GM18861 (cell line): ENCODE data around the gene SIAH3.
"Not testable (repeated sequence)": the region's sequence is repeated elsewhere in the genome, so short reads cannot be mapped to it uniquely, and the experiment has no call there.

Source experiments
- ATAC-seq: cut with Tn5 transposase; IDR thresholded peaks from one replicate; pipeline ENCODE4 v1.9.1; 2021; ENCODE audit not compliant: unreplicated experiment

The SIAH3 gene

DNA sequence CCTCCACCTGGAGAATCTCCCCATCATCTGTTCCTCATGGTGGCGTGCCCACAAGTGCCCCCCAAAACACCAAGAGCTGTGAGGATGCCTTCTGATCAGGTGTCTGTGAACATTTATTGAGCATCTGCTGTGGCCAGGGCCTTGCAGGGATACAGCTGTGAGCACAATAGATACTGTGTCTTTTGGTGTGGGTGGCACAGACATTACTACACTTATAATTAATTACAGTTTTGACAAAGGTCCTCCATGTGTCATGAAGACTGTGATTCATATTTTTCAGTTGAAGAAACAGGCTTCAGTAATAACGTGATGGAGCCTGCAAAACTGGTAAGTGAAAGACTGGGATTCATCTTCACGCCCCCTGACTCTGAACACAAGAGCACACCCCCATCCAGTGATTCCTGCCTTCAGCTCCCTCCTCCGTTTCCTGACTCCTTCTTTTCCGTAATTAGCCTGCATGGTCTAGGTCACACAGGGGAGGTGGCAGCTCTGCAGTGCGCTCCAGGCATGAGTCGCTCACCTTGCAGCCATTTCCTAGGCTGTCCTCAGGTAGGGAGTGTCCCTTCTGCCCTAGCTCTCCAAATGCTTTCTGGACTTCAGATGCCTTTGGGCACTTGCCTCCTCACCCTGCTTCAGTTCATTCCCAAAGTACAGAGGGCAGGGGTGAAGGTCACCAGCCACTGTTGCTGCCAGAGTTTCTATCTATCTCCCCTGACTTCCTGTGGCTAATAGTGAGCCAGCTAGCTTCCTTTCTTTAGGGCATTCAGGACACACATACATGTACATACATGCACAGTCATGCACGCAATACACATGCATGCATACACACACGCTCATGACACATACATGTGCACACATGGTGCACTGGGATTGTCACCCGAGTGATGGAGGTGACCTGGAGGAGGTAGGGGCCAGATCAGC lies 66.5 kb downstream of the SIAH3 start:
- no peak for ATAC-seq

DNA sequence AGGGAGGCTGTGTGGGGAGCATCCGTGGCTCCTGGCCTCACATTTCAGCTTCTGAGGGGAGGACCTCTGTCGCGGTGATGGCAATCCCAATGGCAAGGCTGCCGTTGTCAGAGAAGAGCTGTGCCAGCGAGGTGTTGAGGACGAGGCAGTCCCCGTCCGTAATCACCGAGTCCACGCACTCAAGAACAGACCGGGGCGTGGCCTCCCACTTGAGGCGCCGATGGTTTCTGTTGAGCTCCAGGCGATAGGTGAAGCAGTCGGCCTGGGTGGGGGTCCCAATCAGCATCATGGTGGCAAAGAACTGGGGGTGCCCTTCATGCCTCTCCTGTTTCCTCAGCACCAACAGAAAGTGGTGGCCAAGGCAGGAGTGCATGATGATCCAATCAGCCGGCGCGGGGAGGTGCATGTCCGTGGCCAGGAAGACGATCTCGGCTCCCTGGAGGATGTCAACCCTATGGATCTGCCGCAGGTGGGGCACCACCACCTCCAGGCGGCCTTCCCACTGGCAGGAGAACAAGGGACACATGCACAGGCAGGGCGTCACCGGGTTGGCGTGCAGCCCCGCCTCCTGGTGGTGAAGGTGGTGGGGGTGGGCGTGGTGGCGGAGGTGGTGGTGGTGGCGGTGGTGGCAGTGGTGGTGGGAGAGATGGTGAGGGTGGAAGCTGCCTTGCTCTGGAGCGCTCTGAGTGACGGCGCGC lies 68.1 kb downstream of the SIAH3 start:
- no peak for ATAC-seq

DNA sequence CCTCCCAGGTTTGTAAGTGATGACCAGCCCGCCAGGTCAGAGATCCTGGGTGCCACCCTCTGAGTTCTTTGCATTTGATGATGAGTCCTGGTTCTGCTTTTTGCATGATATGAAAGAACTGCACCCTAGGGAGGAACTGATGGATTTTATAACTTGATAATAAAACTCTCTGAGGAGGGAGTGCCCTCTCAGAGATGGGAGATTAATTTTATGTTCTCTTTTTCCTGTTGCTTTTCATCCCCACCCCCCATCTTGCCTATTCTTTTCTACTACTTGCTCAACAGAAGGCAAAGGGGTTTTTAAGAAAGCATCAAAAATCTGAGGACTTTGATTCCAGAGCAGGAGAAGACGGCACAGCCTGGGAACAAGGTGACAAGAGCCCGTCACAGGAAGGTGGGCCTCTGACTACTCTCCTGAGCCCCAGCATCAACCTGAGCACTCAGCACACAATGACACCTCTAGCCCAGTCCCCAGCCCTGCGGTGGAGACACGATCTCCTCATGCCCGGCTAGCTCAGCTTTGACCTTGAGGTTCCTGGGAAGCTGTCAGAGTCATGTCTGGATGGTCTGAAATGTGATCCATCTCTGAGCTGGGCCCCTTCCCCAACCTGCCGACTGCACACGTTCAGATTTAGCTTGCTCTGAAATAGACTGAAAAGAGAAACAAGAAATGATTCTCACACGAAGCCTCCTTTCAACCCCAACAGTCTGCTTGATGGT lies 69.1 kb downstream of the SIAH3 start:
- ATAC-seq, result no peak

DNA sequence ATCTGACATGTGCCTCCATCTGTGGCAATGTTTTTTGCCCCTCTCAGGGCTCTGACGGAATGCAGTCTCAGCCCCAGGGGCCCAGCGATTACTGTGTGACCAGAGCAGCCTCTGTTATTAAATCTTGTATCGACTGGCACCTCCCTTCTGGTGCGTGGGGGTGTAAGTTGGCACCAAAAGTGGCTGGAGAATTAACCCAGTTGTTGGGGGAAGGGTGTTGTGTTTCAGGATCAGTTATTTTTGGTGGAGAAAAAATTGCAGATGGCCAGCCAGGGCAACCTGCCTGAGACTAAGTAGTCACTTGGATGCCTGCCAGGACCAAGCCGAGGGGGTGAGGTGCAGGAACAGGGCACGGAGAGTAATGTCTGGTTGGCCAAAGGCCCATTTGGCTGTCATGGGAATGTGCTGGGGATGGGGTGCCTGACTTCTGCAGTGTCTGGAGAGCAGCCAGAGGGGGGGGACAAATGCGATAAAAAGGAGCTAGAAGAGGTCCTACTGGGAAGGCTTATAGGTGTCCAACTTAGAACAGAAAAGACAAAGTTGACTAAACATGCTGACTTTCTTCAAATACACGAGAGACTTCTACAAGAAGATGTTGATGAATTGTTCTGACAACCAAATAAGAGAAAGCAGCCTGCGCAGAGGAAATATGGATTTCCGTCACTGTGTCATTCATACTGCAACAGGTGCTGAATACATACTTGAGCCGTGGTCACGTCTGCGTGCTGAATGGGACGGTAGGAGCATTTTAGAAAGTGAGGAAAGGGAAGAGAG lies 69.8 kb downstream of the SIAH3 start:
- no peak for ATAC-seq

DNA sequence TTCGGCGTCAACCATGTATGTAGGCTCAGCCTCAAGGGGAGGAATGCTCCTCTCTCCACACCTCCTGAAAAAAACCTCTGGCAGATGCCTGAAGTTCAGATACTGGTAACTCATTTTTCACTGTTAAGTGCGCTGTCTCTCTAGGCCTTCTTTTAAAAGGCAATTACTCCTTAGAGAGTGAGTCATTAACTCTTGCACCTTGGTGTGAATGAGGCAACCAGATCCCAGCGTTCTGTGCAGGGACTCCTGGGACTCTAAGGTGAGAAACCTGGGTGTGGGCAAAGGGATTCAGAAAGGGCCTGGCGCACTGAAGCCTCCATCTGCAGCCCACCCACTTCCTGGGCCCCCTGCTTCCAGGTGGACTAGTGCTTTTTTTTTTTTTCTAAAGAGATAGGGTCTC lies 71.7 kb downstream of the SIAH3 start:
- ATAC-seq, result no peak

DNA sequence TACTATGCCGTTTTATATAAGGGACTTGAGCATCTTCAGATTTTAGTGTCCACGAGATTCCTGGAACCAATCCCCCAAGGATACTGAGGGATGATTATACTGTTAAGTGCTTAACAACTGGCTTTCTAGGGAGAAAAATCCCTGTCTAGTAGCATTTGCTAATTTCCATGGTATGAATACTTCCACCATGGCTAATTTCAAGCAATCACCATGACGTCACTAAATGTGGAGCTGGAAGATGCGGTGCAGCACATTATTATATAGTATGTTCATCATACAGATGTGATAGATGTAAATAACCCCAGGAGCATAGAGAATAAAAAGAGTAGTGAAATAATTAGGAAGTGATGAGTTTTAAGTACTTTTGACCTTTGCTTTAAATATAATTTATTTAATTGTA lies 72.7 kb downstream of the SIAH3 start:
- ATAC-seq, result no peak

- ATAC-seq, result no peak
Measured at GRCh38 chr13:45776748-45777147, 74.8 kb downstream of the SIAH3 start.

- no peak for ATAC-seq
Measured at GRCh38 chr13:45775401-45775963, 76.1 kb downstream of the SIAH3 start.

DNA sequence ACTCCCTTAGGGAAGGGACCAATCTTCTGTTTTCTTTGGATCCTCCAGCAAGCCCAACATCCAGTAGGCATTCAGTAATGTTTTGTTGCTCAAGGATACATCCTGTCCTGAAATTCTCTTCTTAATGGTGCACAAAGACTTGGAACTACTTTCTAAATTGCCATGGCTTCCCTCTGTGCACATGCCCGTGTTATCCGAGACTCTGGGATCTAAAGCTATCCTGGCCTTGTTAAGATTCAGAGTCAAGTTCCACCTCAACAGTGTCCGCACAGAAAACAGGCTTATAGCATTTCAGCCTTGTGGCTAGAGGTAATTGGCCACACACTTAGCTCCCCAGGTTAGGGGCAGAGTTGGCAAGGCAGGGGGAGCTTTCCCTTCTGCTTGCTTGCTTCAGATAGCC lies 77.6 kb downstream of the SIAH3 start:
- ATAC-seq, result no peak

DNA sequence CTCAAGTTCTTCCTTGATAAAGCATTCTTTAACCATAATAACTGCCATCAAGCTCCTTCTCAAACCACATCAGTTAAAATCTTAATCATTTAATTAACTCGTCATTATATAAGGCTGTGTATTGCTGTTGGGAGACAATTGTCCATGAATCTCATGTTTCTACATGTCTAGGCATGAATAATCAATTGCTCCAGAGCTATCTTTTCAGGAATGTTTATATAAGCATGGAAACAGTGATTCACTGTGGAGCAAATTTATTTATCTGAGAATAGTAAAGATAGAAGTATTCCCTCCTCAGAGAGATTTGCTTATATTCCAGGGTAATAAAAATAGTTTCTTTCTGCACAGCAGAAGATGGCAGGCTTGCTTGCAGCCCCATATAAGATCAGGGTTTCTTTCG lies 78.3 kb downstream of the SIAH3 start:
- no peak for ATAC-seq

GRCh38 chr13:45770886-45771285 lies 80.7 kb downstream of the SIAH3 start:
- no peak for ATAC-seq

- ATAC-seq, result no peak
Measured at GRCh38 chr13:45768656-45769479, 82.7 kb downstream of the SIAH3 start.

- ATAC-seq, result no peak
Measured at GRCh38 chr13:45765464-45765863, 86.1 kb downstream of the SIAH3 start.

DNA sequence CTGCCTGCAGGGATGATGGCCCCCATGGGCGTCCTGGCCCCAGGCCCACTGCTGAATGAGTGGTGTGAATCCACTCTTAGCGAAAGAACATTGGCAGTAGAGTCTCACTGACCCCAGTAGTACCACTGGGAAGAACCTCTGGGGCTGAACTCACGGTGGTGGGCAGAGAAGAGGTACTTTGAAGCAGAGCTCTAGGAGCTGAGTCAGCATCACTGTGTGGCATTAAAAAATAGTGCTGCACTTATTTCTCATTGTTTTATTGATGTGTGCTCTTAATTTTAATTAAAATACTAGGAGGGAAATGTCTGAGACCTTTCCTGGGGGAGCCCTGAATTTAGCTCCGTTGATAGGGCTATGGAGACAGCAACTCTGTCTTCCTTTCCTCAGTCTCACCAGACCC lies 88.1 kb downstream of the SIAH3 start:
- no peak for ATAC-seq

DNA sequence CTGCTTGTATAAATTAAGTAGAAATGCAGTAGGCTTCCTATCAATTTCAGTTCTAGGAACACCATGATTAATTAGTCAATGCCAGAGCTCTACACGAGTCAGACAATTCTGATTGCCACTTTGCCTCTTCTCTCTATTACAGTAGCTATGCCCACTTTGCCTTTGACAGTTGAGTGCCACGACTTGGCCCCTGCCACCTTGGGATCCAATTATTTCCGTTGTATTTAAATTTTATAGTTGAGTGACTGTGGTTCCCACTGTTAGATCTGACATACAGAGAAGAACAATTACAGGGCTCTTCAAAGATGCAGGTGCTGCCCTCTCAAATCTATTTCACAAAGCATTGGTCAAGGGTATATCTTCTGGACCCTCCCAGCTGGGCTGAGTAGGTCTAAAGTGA lies 94.0 kb downstream of the SIAH3 start:
- not testable (repeated sequence) for ATAC-seq

- ATAC-seq, result not testable (repeated sequence)
Measured at GRCh38 chr13:45756498-45756897, 95.1 kb downstream of the SIAH3 start.

GRCh38 chr13:45752510-45752909 lies 99.0 kb downstream of the SIAH3 start:
- ATAC-seq, result no peak

DNA sequence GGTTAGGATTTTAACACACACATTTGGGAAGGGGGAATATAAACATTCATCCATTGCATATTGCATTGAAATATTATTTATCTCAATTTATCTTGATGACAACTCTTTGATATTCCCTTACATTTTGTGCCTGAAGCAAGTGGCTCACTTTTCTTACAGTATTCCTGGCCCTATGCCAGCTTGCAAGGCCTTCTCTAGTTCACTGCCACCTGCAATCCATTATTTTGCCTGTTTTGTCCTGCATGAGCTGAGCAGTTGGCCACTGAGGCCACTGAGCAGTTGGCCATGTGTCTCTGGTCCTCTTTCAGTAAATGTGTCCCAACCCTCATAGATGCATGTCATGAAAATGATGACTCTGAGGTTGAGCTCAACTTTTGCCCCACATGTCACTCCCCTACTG lies 99.7 kb downstream of the SIAH3 start:
- ATAC-seq, result no peak

- no peak for ATAC-seq
Measured at GRCh38 chr13:45750566-45750965, 101.0 kb downstream of the SIAH3 start.
